HAP-1 (cell line): ENCODE data around the gene NAP1L4.

Source experiments
- DNase-seq, 2 experiments: peaks; one replicate each; pipeline ENCODE4 v3.0.0-alpha.2; 2016 to 2020; ENCODE audit warnings: low spot score in 2 of 2
- H3K27me3 ChIP-seq: fragments of 250-450 bp; sonication (Bioruptor Pico); 2 replicates; pipeline ENCODE4 v1.5.1; 2020; ENCODE audit warnings: low read depth, mild to moderate bottlenecking, moderate library complexity
- H3K36me3 ChIP-seq: fragments of 250-450 bp; sonication (Bioruptor Pico); replicated peaks from 2 replicates; pipeline ENCODE4 v1.5.1; 2020; ENCODE audit warnings: mild to moderate bottlenecking
- H3K4me1 ChIP-seq: fragments of 250-450 bp; sonication (Bioruptor Pico); 2 replicates; pipeline ENCODE4 v1.5.1; 2020; ENCODE audit warnings: mild to moderate bottlenecking
- H3K4me3 ChIP-seq: fragments of 250-450 bp; sonication (Bioruptor Pico); 2 replicates; pipeline ENCODE4 v1.5.1; 2020; ENCODE audit warnings: mild to moderate bottlenecking, moderate library complexity
- H3K9me3 ChIP-seq: fragments of 250-450 bp; sonication (Bioruptor Pico); 2 replicates; pipeline ENCODE4 v1.5.1; 2020; ENCODE audit warnings: mild to moderate bottlenecking, moderate library complexity
- in situ Hi-C: fragments of 300-500 bp; cut with MboI; formaldehyde crosslinking; loops from 3 replicates; pipeline ENCODE4 v1.14.3; 2020; ENCODE audit warnings: low sequenced_read_pairs, inconsistent platforms, mixed read lengths

The NAP1L4 gene

DNA sequence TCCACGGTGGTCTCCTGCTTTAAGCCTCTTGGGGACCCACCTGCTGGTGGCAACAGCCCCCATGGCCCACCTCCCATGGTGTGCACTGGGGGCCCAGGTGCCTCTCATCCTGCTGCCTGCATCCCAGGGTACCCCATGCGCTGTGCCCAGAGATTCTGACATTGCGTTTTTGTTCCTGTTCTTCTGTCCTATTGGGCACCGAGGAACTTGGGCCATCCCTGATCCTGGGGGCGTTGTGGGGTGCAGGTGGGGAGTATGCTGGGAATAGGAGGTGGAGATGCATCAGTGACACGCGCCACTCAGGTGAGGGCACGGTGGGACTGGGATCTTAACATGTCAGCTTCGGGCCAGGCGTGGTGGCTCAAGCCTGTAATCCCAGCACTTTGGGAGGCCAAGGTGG is 12.4 kb upstream of the NAP1L4 start:
- no peaks in the 10 kb centered on the region for H3K27me3 ChIP-seq
- no peaks in the 10 kb centered on the region for H3K4me1 ChIP-seq
- no peak for DNase-seq
- no peaks in the 10 kb centered on the region for H3K9me3 ChIP-seq
- H3K36me3 ChIP-seq: peaks cover 62% of the 10 kb centered on the region
- in situ Hi-C loops: no loop called here
- H3K4me3 ChIP-seq: no peak overlapping the region

DNA sequence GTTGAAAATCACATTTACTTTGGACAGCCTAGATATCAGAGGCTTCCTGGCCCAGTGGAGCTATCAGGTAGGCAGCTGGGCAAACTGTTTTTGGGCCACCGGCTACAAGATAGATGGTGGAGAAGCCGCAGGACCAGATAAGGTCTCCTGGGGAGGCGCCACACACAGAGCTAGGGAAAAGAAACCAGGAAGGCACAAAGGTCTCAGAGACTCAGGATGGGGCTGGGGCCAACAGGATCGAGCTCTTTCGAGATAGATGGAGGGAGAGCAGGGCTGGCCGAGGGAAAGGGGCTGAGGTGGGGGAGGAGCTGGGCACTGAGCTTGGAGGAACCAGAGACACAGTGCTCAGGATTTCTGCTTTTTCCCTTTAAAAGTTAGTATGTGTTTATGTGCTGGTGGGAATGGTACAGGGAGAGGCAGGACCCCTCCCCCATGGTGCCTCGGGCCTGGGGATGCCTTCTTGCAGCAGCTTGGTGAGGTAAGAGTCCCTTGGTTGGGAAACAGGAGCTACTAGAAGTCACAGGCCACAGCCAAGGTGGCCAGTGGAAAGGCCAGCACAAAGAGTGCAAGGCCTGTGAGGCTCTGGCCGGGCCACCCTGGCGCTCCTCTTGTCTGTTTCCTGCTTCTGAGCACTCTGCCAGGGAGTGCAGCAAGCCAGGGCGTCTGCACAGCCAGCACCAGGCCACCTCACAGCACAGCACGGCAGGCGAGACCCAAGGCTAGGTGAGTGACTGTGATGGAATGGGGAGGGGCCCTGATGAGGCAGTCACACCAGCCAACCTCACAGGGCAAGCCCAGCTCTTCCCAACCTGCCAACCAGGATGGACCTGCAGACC is 11.5 kb upstream of the NAP1L4 start:
- DNase-seq: no peak
- H3K4me1 ChIP-seq: no peaks in the 10 kb centered on the region
- no peaks in the 10 kb centered on the region for H3K9me3 ChIP-seq
- H3K4me3 ChIP-seq: no peak overlapping the region
- H3K36me3 ChIP-seq: peaks cover 54% of the 10 kb centered on the region
- in situ Hi-C loops: no loop called here
- H3K27me3 ChIP-seq: no peaks in the 10 kb centered on the region

DNA sequence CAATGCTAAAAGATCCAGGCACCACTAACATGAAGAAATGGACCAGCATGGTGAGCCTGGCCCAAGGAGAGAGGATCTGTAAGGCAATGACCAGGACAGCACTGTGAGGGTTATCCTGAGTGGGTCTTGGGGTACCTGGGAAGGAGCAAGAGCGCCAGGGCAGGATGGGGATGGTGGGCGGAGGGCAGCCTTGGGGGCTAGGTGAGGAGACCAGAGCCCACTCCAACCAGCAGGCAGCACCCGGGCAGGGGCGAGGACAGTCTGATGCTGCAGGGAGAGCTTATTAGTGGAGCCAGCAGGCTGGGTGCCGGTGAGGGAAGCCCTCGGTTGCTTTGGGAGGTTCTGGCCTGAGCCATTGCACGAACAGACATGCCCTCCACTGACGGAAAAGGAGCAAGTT is 10.7 kb upstream of the NAP1L4 start:
- in situ Hi-C loops: no loop called here
- Histone ChIP-seq H3K4me1 (no peaks in the 10 kb centered on the region), H3K36me3 (peaks cover 54% of the 10 kb centered on the region), H3K27me3 (no peaks in the 10 kb centered on the region), H3K4me3 (no peak overlapping the region), H3K9me3 (no peaks in the 10 kb centered on the region)
- no peak for DNase-seq

DNA sequence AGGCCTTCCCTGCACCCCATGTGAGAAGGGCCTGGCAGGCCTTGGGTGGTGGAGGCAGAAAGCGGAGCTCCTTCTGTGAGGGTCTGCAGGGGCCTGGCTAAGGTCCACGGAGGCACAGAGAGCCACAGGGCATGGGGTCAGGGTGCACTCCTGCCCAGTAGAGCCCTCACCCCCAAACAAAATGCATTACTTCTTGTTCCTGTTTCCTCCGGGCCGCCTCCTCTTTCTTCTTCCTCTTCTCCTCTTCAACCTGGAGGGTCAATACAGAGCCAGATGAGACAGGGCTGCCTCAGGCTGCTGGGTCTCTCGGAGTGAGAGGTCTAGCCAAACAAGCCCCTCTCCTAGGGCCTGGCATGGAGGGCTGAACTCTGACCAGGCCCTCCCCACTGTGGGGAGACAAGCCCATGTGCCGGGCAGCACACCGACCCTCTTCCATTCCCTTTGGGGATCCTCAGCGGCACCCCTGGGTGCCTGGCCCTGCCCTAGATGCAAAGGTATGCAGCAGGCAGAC is 10.3 kb upstream of the NAP1L4 start:
- no peaks in the 10 kb centered on the region for H3K4me1 ChIP-seq
- H3K36me3 ChIP-seq: peaks cover 54% of the 10 kb centered on the region
- in situ Hi-C loops: no loop called here
- no peak for DNase-seq
- no peaks in the 10 kb centered on the region for H3K9me3 ChIP-seq
- no peak overlapping the region for H3K4me3 ChIP-seq
- no peaks in the 10 kb centered on the region for H3K27me3 ChIP-seq

DNA sequence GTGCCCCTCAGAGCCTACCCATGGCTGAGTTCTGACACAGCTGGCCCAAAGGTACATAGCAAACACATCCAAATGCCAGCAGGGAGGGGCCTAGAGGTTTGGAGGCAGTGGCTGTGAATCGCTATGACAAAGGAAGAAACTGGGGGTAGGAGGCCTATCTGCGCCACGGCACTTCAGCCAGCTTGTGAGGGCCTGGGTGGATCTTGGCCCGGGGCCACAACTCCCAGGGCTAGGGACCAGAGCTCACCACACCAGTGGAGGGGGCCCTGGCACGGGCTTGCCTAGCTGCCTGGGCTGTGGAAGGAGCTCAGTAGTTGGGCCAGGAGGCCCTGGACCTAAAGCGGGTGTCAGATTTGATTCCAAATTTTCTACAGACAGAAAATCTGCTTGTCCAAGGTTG is 9.4 kb upstream of the NAP1L4 start:
- no peaks in the 10 kb centered on the region for H3K27me3 ChIP-seq
- no peaks in the 10 kb centered on the region for H3K4me1 ChIP-seq
- in situ Hi-C loops: no loop called here
- DNase-seq: no peak
- peaks cover 49% of the 10 kb centered on the region for H3K36me3 ChIP-seq
- no peaks in the 10 kb centered on the region for H3K9me3 ChIP-seq
- no peak overlapping the region for H3K4me3 ChIP-seq

DNA sequence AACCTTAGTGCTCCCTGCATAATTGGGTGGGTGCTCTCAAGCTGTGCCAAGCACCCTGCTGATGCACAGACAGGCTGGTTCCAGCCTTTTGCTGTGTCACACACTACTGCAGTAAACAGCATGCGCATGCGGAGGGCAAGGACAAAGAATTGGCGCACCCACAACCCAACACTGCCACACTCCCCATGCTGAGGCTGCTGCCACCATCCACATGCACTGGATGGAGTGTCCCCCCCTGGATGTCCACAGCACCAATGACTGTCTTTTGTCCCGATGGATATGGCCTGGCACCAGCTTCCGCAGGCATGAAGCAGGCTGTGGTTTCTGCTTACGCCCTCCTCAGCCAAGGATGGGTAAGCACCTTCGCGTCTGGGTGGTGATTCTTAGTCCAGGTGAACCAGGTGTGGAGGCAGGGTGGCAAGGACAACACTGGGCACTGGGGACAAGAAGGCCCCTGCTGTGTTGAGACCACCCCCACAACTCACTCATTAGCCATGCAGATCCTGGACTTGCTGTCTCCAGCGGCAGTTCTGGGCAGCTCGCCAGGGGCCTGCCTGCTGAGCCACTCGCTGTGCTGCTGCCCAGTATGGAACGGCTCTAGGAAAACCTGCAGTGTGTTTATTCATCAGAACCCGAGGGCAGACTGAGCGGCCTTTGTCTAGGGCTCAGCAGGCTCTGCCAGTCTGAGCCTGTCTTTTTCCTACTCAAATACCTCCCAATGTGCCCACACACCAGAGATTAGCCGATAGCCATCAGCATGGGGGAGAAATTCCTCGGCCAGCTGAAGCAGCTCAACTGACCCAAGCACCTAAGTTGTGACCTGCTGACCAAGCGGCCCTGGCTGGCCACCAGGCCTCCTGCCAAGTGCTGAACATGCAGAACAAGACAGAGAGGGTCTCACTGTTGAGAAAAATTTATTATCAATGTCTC is 8.2 kb upstream of the NAP1L4 start:
- DNase-seq: no peak
- in situ Hi-C loops: no loop called here
- Histone ChIP-seq H3K36me3 (peaks cover 40% of the 10 kb centered on the region), H3K4me1 (no peaks in the 10 kb centered on the region), H3K4me3 (no peak overlapping the region), H3K27me3 (no peaks in the 10 kb centered on the region), H3K9me3 (no peaks in the 10 kb centered on the region)

DNA sequence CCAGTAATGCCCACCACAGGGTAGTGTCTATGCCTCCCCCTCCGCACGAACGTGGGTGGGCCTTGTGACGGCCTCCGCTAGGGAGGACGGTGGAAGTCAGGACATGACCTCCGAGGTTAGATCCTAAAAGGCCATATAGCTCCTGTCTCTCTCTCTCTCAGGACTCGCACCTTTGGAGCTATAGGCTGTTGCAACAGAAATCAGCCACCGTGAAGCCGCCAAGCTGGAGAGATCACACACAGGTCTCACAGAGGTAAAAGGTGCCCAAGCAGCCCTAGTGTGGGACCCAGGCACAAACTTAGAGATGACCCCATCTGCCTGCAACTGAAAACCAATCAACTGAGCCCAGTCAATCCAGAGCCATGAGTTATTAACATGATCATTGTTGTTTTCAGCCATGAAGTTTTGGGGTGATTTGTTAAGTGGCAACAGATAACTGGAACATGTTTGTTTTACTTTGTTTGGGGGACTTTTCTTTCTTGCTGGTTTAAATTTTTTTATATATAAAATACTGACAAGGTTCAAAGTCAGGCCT is 7.4 kb upstream of the NAP1L4 start:
- H3K36me3 ChIP-seq: peaks cover 38% of the 10 kb centered on the region
- no peak for DNase-seq
- no peak overlapping the region for H3K4me3 ChIP-seq
- H3K27me3 ChIP-seq: no peaks in the 10 kb centered on the region
- no peaks in the 10 kb centered on the region for H3K4me1 ChIP-seq
- in situ Hi-C loops: no loop called here
- H3K9me3 ChIP-seq: no peaks in the 10 kb centered on the region

DNA sequence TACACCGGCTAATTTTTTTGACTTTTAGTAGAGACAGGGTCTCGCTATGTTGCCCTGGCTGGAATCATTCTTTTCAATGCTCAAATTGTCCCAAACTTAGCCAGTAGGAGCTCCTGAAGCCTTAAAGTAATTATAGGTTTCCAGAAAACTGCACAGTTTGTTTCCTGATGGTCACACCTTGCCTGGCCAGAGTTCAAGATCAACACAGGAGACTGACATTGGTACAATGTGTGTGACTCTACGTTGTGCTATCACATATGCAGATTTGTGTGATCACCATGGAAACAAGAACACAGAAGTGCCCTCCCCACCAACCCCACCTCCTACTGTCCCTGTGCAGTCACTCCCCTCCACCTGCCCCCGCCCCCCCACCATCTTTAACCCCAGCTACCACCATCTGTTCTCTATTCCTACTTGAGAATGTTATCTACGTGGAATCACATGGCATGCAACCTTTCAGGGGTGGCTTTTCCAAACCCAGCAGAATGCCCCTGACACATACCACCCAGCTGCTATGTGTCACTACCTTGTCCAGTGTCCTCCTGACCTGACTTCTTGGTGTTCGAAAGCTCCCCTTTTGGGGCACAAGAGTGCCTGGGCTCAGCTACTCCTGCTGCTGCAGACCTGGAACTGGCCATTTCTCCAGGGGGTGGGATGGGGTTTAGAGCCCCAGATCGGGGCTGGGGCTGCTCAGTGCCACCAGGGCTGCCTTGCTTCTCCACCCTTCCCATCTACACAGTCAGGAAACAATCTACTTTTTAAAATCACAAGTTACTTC is 6.1 kb upstream of the NAP1L4 start:
- no peak for DNase-seq
- H3K36me3 ChIP-seq: peaks cover 25% of the 10 kb centered on the region
- H3K9me3 ChIP-seq: no peaks in the 10 kb centered on the region
- no peaks in the 10 kb centered on the region for H3K27me3 ChIP-seq
- no peak overlapping the region for H3K4me3 ChIP-seq
- in situ Hi-C loops: no loop called here
- peaks cover under 1% of the 10 kb centered on the region for H3K4me1 ChIP-seq

DNA sequence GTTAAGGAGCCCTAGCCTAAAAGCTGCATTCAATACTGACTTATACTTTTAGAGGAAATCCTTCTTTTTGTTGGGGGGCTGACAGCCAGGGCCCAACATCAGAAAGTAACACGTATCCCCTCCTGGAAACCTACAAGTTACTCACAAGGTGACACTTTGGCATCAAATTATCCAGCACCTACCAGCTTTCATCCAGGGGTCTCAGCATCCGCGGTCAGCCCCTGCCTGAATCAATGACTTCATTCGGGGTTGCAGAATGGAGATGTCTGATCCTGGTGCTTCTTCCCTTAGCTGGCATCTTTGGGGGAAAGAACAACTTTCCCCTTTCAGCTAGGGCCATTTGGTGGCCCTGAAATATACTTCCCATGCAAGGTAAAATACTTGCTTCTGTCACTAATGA is 5.3 kb upstream of the NAP1L4 start:
- no peak for DNase-seq
- in situ Hi-C loops: no loop called here

DNA sequence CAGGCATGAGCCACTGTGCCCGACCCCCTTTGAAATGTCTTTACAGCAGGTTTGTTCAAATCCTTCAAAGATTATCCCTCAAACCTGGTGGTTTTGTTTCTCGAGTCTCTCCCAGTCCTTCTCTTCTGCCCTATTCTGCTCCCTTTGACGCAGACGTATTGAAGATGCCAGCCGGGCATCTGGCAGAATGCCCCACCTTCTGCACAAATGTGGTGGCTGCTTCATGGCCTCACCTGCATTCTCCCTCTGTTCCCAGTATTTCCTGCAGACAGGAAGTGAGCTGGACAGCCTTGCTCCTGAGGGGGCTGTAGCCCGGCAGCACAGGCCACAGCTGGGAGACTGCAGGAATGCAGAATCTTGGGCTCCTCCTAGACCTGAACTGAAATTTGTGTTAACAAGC is 4.8 kb upstream of the NAP1L4 start:
- in situ Hi-C loops: no loop called here
- Histone ChIP-seq H3K4me3 (no peak overlapping the region), H3K36me3 (peaks cover 14% of the 10 kb centered on the region), H3K9me3 (no peaks in the 10 kb centered on the region), H3K4me1 (peaks cover 3% of the 10 kb centered on the region), H3K27me3 (no peaks in the 10 kb centered on the region)
- no peak for DNase-seq

More for the DNA sequence above, 5.3 kb upstream of the NAP1L4 start:
- peaks cover 3% of the 10 kb centered on the region for H3K4me1 ChIP-seq
- H3K4me3 ChIP-seq: no peak overlapping the region
- peaks cover 19% of the 10 kb centered on the region for H3K36me3 ChIP-seq
- no peaks in the 10 kb centered on the region for H3K9me3 ChIP-seq
- H3K27me3 ChIP-seq: no peaks in the 10 kb centered on the region

DNA sequence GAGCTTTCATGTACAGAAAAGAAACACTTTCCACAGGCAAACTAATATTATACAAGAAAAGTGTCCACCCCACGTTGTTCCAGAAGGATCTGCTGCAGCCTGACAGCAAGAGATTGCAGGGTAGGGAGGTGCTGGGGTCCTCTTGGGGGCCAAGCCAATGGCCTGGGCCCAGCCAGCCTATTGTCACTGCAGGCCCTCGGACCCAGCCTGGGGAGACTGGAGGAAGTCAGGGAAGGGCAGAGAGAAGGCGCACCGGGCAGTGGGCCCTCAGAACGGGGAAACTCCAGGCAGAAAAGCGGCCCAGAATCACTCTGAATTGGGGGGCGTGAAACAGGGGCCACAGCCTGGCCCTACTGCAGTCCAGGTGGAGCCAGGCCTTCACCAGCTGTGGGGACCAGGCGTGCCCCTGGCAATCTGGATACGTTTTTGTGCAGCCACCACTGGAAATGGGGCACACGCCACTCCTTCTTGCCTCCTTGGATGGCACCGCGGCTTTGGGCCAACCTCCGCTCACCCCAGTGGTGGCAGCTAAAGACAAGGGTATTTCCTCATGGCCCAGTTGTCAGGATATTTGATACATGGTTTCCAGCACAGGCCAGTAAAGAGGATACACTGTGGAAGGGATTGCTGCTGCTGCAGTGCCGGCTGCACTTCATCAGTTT is 3.9 kb upstream of the NAP1L4 start:
- Histone ChIP-seq H3K4me1 (peaks cover 3% of the 10 kb centered on the region), H3K9me3 (no peaks in the 10 kb centered on the region), H3K4me3 (no peak overlapping the region), H3K27me3 (no peaks in the 10 kb centered on the region), H3K36me3 (peaks cover 5% of the 10 kb centered on the region)
- DNase-seq: no peak
- in situ Hi-C loops: no loop called here

DNA sequence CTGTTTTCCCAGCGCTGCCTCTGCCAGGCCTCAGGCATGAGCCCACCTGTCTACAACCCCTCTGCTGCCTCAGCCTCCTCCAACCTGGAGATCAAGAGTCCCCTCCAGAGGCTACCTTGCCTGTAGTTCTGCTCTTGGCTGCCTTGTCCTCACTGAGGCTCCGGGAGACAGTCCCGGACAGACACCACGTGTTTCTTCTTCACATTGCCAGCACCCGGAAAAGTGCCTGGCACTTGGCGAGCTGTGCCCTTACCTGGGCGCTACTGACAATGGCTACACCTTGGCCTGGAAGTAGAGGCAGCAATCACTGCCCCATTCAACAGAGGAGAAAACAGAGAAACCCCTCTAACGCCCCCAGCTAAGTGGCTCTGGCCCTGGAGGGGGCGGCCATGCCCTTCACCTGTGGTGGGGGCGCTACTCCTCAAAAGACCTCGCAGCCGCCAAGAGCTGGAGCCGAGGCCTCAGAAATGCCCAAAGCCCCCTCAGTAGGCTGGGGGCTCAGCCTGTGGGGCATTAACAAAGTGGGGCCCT is 3.0 kb upstream of the NAP1L4 start:
- Histone ChIP-seq H3K4me1 (peaks cover 3% of the 10 kb centered on the region), H3K4me3 (no peak overlapping the region), H3K36me3 (no peaks in the 10 kb centered on the region; the same call in 1 of the 2 replicates), H3K9me3 (no peaks in the 10 kb centered on the region), H3K27me3 (no peaks in the 10 kb centered on the region)
- in situ Hi-C loops: no loop called here
- no peak for DNase-seq

DNA sequence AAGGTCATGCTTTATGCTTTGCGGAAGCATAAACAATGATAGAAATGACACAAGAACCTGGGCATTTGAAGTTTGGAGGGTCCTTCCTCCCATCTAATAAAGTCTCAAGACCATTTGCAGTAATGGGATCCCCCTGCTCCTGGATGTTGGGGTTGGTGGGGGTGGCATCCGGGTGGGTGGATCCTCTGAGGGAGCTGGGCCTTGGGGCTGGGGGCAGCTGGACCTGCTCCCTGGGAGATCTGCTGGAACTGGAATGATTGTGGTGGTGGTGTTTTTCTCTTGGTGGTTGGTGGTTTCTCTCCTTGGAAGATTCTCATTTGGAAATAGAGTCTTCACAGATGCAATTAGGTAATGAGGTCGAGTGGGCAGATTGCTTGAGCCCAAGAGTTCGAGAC is 2.2 kb upstream of the NAP1L4 start:
- no peak for DNase-seq
- Histone ChIP-seq H3K4me3 (no peak overlapping the region), H3K27me3 (no peaks in the 10 kb centered on the region), H3K36me3 (no peaks in the 10 kb centered on the region; the same call in 1 of the 2 replicates), H3K4me1 (peaks cover 7% of the 10 kb centered on the region), H3K9me3 (no peaks in the 10 kb centered on the region)
- in situ Hi-C loops: no loop called here
